Astrocyte (in vitro differentiated cells and primary cell): ENCODE measurements around the gene TFB1M. TPM values are rescaled to one million over a fixed set of nuclear protein-coding genes. Genes with fewer than 3 reads are reported as not detected.

Experiments used
- DNase-seq: peaks from one replicate; pipeline ENCODE4 v3.0.0-alpha.2; 2010; ENCODE audit warnings: low read depth
- FAIRE-seq: peaks from 2 replicates; lab custom pipeline; 2011; peaks lifted over from hg19 to GRCh38; lab: Jason Lieb, UNC
- H2AFZ ChIP-seq: 2 replicates; pipeline ENCODE4 v1.6.0; 2012; ENCODE audit warnings: low read depth, low read length, inconsistent platforms
- H3K27ac ChIP-seq: 2 replicates; pipeline ENCODE4 v1.5.1; 2011; ENCODE audit warnings: low read depth, low read length, inconsistent platforms
- H3K27me3 ChIP-seq: 2 replicates; pipeline ENCODE4 v1.6.0; 2011; ENCODE audit warnings: low read length, inconsistent platforms; ENCODE audit not compliant: insufficient read depth
- H3K36me3 ChIP-seq: 2 replicates; pipeline ENCODE4 v1.5.1; 2011; ENCODE audit warnings: low read length, inconsistent platforms; ENCODE audit not compliant: insufficient read depth
- H3K4me1 ChIP-seq: 2 replicates; pipeline ENCODE4 v1.5.1; 2011; ENCODE audit warnings: low read length, inconsistent platforms; ENCODE audit not compliant: insufficient read depth
- H3K4me2 ChIP-seq: 2 replicates; pipeline ENCODE4 v1.6.0; 2012; ENCODE audit warnings: low read length, inconsistent platforms
- H3K4me3 ChIP-seq: 2 replicates; pipeline ENCODE4 v1.5.1; 2011; ENCODE audit warnings: low read depth, mild to moderate bottlenecking, low read length, inconsistent platforms; ENCODE audit not compliant: insufficient read depth
- H3K79me2 ChIP-seq: 2 replicates; pipeline ENCODE4 v1.6.0; 2012; ENCODE audit warnings: mild to moderate bottlenecking, low read length, inconsistent platforms; ENCODE audit not compliant: insufficient read depth
- H3K9ac ChIP-seq: 2 replicates; pipeline ENCODE4 v1.6.0; 2012; ENCODE audit warnings: mild to moderate bottlenecking, low read length, inconsistent platforms
- H3K9me3 ChIP-seq: 2 replicates; pipeline ENCODE4 v1.5.1; 2012; ENCODE audit warnings: low read depth, mild to moderate bottlenecking, low read length, inconsistent platforms; ENCODE audit not compliant: insufficient read depth
- H4K20me1 ChIP-seq: 2 replicates; pipeline ENCODE4 v1.6.0; 2012; ENCODE audit warnings: low read length, inconsistent platforms; ENCODE audit not compliant: insufficient read depth
- H3K27ac Mint-ChIP-seq: one replicate; pipeline ENCODE4 v1.8.0; 2021; ENCODE audit warnings: mild to moderate bottlenecking, mixed read lengths; ENCODE audit not compliant: unreplicated experiment
- H3K27me3 Mint-ChIP-seq: one replicate; pipeline ENCODE4 v1.8.0; 2021; ENCODE audit warnings: low read depth, mixed read lengths; ENCODE audit not compliant: unreplicated experiment
- H3K36me3 Mint-ChIP-seq: one replicate; pipeline ENCODE4 v1.8.0; 2021; ENCODE audit warnings: low read depth, mixed read lengths; ENCODE audit not compliant: unreplicated experiment
- H3K4me1 Mint-ChIP-seq: one replicate; pipeline ENCODE4 v1.8.0; 2021; ENCODE audit warnings: low read depth, mixed read lengths; ENCODE audit not compliant: unreplicated experiment
- H3K4me3 Mint-ChIP-seq: one replicate; pipeline ENCODE4 v1.8.0; 2021; ENCODE audit warnings: mild to moderate bottlenecking, moderate library complexity, mixed read lengths; ENCODE audit not compliant: unreplicated experiment
- H3K9me3 Mint-ChIP-seq: one replicate; pipeline ENCODE4 v1.8.0; 2021; ENCODE audit warnings: mild to moderate bottlenecking, mixed read lengths; ENCODE audit not compliant: unreplicated experiment
- CTCF ChIP-seq: IDR thresholded peaks from 2 replicates; pipeline ENCODE4 v1.5.1; 2011; ENCODE audit warnings: low read depth, mild to moderate bottlenecking, inconsistent platforms, low read length, moderate library complexity; ENCODE audit not compliant: insufficient read depth
- EZH2 ChIP-seq: IDR thresholded peaks from 2 replicates; pipeline ENCODE4 v1.6.1; 2012; ENCODE audit warnings: mild to moderate bottlenecking, low read length, inconsistent platforms; ENCODE audit not compliant: insufficient read depth
- total RNA-seq: library from RNA; stranded (reverse); gene quantifications from 2 replicates; pipeline ENCODE4 v1.2.1, GENCODE V29; 2021

TFB1M gene
- total RNA-seq, 1 donor from 2014 or later: 24.1 TPM

DNA sequence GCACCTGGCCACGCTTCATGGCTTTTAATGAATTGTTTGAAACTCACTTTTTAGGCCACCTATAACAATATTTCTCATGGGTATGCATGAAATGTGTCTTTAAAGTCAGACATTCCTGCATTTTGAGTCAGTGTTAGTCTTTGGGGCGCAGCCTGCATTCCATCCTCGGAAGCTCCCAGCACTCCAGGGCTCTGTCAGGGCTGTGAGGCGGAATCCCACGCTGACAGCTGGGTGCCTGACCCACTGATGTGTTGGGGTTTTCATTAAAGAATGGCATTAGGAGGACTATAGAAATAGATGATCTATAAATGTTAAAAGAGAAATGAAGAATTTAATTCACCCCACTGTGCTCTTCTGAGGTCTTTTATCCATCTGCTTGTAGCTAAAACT lies 66.7 kb downstream of the TFB1M start:
- Mint-ChIP-seq H3K4me1 (peaks cover 15% of the 10 kb centered on the region), H3K27ac (peak overlapping the region; percentile 26), H3K27me3 (no peaks in the 10 kb centered on the region), H3K36me3 (peaks cover 20% of the 10 kb centered on the region), H3K9me3 (no peaks in the 10 kb centered on the region), H3K4me3 (no peak overlapping the region)
- peaks cover 19% of the 10 kb centered on the region for H3K4me1 ChIP-seq
- H3K9me3 ChIP-seq: no peaks in the 10 kb centered on the region
- DNase-seq (peak; percentile 83), FAIRE-seq (peak; percentile 23)
- H3K27ac ChIP-seq: peak overlapping the region; percentile 95
- H3K9ac ChIP-seq: peak overlapping the region; percentile 80
- H3K4me2 ChIP-seq: peak overlapping the region; percentile 44
- H3K79me2 ChIP-seq: no peaks in the 10 kb centered on the region
- H2AFZ ChIP-seq: no peak overlapping the region
- H3K36me3 ChIP-seq: no peaks in the 10 kb centered on the region
- H3K4me3 ChIP-seq: no peak overlapping the region
- no peaks in the 10 kb centered on the region for H3K27me3 ChIP-seq
- no peaks in the 10 kb centered on the region for H4K20me1 ChIP-seq
- TF ChIP-seq CTCF (no peak), EZH2 (no peak)

GRCh38 chr6:155246825-155247224 lies 67.5 kb downstream of the TFB1M start:
- FAIRE-seq (no peak), DNase-seq (no peak)
- Histone ChIP-seq H3K9me3 (no peaks in the 10 kb centered on the region), H3K27ac (peak overlapping the region; percentile 95), H3K27me3 (no peaks in the 10 kb centered on the region), H2AFZ (no peak overlapping the region), H3K4me2 (no peak overlapping the region), H3K4me1 (peaks cover 19% of the 10 kb centered on the region), H3K9ac (peak overlapping the region; percentile 8), H3K79me2 (no peaks in the 10 kb centered on the region), H3K4me3 (no peak overlapping the region), H3K36me3 (no peaks in the 10 kb centered on the region), H4K20me1 (no peaks in the 10 kb centered on the region)
- TF ChIP-seq CTCF (no peak), EZH2 (no peak)
- Mint-ChIP-seq H3K9me3 (no peaks in the 10 kb centered on the region), H3K4me3 (no peak overlapping the region), H3K27ac (peak overlapping the region; percentile 34), H3K27me3 (no peaks in the 10 kb centered on the region), H3K36me3 (peaks cover 24% of the 10 kb centered on the region), H3K4me1 (peaks cover 13% of the 10 kb centered on the region)

DNA sequence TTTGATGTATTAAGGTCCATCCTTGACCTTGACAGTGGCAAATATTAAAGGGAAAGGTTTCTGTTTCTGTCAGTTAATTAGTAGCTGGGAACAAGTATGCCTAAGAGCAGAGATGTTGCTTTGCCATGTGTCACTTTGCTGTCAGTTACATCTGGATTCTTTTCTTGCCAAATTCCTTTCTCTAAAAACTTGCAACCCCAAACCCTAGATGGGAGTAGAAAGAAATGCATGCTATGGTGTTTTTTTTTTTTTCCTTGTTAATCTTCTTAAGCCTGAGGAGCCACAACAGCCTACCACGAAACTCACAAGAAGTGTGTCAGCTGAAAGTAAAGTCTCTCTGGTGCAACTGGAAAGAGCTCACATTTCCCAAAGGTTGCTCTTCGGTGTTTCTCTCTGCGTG lies 68.5 kb downstream of the TFB1M start:
- Histone ChIP-seq H2AFZ (no peak overlapping the region), H3K36me3 (no peaks in the 10 kb centered on the region), H3K9me3 (no peaks in the 10 kb centered on the region), H3K4me1 (peaks cover 19% of the 10 kb centered on the region), H3K9ac (no peak overlapping the region), H3K27ac (no peak overlapping the region), H3K27me3 (no peaks in the 10 kb centered on the region), H3K4me3 (no peak overlapping the region), H4K20me1 (no peaks in the 10 kb centered on the region), H3K79me2 (no peaks in the 10 kb centered on the region), H3K4me2 (no peak overlapping the region)
- no peak for FAIRE-seq
- no peaks in the 10 kb centered on the region for H3K9me3 Mint-ChIP-seq
- TF ChIP-seq EZH2 (no peak), CTCF (no peak)
- no peak overlapping the region for H3K4me3 Mint-ChIP-seq
- peaks cover 13% of the 10 kb centered on the region for H3K4me1 Mint-ChIP-seq
- no peaks in the 10 kb centered on the region for H3K27me3 Mint-ChIP-seq
- peaks cover 27% of the 10 kb centered on the region for H3K36me3 Mint-ChIP-seq
- H3K27ac Mint-ChIP-seq: no peak overlapping the region
- DNase-seq: peak; percentile 18
